Measurements from ENCODE around the gene SYNGR2. TPM values are rescaled to one million over a fixed set of nuclear protein-coding genes. Genes with fewer than 3 reads are reported as not detected.

Gene SYNGR2
- polyA plus RNA-seq, 3 donors: 270 to 402 (median 350) TPM

DNA sequence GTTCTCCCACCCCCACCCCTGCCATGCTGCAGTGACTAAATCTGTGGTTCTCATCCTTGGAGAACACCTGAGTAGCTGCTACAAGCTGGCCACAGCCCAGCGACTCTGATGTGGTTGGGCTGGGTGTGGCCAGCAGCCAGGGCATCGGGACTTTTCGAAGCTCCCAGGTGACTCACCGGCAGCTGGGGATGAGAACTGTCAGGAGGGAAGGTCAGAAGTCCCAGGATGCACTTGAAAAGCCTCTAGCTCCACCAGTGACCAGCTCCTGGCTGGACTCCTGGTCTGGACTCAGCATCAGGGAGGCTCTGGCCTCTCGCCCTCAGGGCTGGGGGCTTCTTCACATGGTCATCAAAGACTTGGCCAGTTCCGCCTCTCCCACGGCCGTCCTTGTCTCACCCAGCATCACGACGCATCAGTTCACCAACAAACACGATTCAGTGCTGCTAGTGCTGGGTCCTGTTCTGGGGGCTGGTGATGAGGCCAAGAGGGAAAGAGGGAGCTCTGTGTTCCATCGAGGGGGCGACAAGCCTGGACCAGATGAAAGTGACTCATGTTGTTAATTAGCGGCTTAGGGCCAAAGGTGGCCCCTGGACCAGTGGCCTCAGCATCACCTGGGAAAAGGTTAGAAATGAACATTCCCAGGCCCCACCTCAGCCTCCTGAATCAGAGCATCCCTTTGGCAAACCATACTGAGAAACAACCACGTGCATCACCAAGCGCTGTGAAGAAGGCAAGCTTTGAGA lies 26.1 kb upstream of the SYNGR2 start:
- no peak overlapping the region for H3K4me3 ChIP-seq (replicated peaks in 1 of 3; ENCODE audit: low read depth in 2 of 3, low read length in 3 of 3)
- no peak overlapping the region for H2AFZ ChIP-seq (ENCODE audit: insufficient read depth, low read depth, low read length, poor library complexity, severe bottlenecking)
- DNase-seq: peak in 1 of 3 donors; percentile 53
- H3K79me2 ChIP-seq (ENCODE audit: insufficient read depth, low read length): peaks cover 10% of the 10 kb centered on the region
- peaks cover 12 to 31% of the 10 kb centered on the region in 2 donors for H3K36me3 Mint-ChIP-seq
- H3K27ac ChIP-seq (ENCODE audit: low read depth in 1 of 2, low read length in 2 of 2): no peak overlapping the region
- TF ChIP-seq, protein P1, sequence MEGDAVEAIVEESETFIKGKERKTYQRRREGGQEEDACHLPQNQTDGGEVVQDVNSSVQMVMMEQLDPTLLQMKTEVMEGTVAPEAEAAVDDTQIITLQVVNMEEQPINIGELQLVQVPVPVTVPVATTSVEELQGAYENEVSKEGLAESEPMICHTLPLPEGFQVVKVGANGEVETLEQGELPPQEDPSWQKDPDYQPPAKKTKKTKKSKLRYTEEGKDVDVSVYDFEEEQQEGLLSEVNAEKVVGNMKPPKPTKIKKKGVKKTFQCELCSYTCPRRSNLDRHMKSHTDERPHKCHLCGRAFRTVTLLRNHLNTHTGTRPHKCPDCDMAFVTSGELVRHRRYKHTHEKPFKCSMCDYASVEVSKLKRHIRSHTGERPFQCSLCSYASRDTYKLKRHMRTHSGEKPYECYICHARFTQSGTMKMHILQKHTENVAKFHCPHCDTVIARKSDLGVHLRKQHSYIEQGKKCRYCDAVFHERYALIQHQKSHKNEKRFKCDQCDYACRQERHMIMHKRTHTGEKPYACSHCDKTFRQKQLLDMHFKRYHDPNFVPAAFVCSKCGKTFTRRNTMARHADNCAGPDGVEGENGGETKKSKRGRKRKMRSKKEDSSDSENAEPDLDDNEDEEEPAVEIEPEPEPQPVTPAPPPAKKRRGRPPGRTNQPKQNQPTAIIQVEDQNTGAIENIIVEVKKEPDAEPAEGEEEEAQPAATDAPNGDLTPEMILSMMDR (IDR thresholded peaks at IDR 0.05): no peak
- peaks cover 83 to 97% of the 10 kb centered on the region in 2 donors for H3K4me1 ChIP-seq (ENCODE audit: control insufficient read depth in 1 of 2, insufficient read depth in 2 of 2, low read length in 2 of 2)
- H3K27me3 ChIP-seq (ENCODE audit: control insufficient read depth in 2 of 2, insufficient read depth in 2 of 2, low read length in 2 of 2): no peaks in the 10 kb centered on the region
- H3K4me2 ChIP-seq (replicated peaks; ENCODE audit: extremely low read depth, low read length, poor library complexity, severe bottlenecking): no peak overlapping the region
- H3K9me3 ChIP-seq (replicated peaks in 1 of 2; ENCODE audit: control insufficient read depth in 1 of 2, insufficient read depth in 1 of 2, low read length in 2 of 2): no peaks in the 10 kb centered on the region
- H3K27me3 Mint-ChIP-seq (ENCODE audit: low read depth in 3 of 3): peaks cover 0 to 4% (median 0%) of the 10 kb centered on the region in 3 donors
- no peak overlapping the region for H3K9ac ChIP-seq (ENCODE audit: insufficient read depth, low read length, poor library complexity, severe bottlenecking)
- H3K4me3 Mint-ChIP-seq: no peak overlapping the region
- no peaks in the 10 kb centered on the region for H3K9me3 Mint-ChIP-seq
- peak overlapping the region in 2 of 7 donors; percentile 9 to 62 for H3K27ac Mint-ChIP-seq
- H4K20me1 ChIP-seq (ENCODE audit: insufficient read depth, low read length): peaks cover 37% of the 10 kb centered on the region
- 93% methylated on average over 12 of the region's 16 CpGs for WGBS (ENCODE audit: insufficient coverage)
- H3K36me3 ChIP-seq (replicated peaks in 1 of 2; ENCODE audit: control insufficient read depth in 1 of 2, insufficient read depth in 2 of 2, low read length in 2 of 2): peaks cover 15 to 16% of the 10 kb centered on the region in 2 donors
- peaks cover 72% of the 10 kb centered on the region for H3K4me1 Mint-ChIP-seq
- intact Hi-C loops (cut with micrococcal nuclease): loop anchor here in 1 of 2 donors (5.0 kb wide), 1 partner anchor 45 kb away; the partner anchor contains the start of genes AFMID and TK1

DNA sequence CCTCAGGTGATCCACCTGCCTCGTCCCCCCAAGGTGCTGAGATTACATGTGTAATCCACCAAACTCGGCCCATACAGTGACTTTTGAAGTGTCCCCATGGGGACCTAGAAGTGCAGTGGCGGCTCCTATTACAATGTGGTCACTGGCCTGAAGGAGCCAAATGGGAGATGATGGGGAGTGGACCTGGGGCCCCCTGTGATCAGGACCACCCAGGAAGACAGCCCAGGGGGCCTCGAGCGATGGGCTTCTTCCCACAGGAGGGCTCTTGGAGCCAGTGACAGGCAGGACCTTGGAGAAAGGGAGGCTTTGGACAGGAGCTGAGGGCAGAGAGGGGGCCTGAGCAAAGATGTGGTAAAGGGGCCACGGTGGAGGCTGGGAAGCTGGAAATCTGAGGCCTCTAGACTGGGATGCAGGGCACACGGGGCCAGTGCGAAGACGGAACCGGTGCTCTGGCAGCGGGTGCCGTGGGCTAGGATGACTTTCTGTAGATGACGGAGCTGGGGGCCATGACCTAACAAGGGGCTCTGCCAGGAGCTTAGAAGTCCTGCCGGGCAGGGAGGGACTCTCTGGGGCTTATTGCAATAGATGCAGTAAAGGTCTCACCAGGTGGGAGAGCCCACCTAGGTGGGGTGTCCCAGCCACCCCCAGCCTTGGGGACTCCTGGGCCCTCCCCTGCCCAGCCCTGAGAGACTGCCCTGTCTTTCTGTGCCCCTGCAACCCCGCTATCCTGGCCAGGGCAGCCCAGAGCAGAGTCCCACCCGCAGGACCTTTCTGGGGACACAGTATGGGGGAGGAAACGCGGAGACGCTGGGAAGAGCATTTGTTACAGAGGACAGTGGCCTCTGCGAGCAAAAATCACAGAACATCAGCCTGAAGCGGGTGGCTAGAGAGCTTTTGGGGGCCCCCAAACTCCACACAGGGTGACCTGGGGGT lies 24.9 kb upstream of the SYNGR2 start:
- Histone ChIP-seq H3K9ac (ENCODE audit: insufficient read depth, low read length, poor library complexity, severe bottlenecking) (no peak overlapping the region), H3K4me2 (replicated peaks; ENCODE audit: extremely low read depth, low read length, poor library complexity, severe bottlenecking) (peak overlapping the region; percentile 70), H3K79me2 (ENCODE audit: insufficient read depth, low read length) (peaks cover 10% of the 10 kb centered on the region), H4K20me1 (ENCODE audit: insufficient read depth, low read length) (peaks cover 25% of the 10 kb centered on the region), H2AFZ (ENCODE audit: insufficient read depth, low read depth, low read length, poor library complexity, severe bottlenecking) (no peak overlapping the region), H3K9me3 (replicated peaks in 1 of 2; ENCODE audit: control insufficient read depth in 1 of 2, insufficient read depth in 1 of 2, low read length in 2 of 2) (no peaks in the 10 kb centered on the region), H3K36me3 (replicated peaks in 1 of 2; ENCODE audit: control insufficient read depth in 1 of 2, insufficient read depth in 2 of 2, low read length in 2 of 2) (peaks cover 15 to 16% of the 10 kb centered on the region in 2 donors), H3K4me3 (replicated peaks in 1 of 3; ENCODE audit: low read depth in 2 of 3, low read length in 3 of 3) (peak overlapping the region in 1 of 3 experiments; percentile 57), H3K27me3 (ENCODE audit: control insufficient read depth in 2 of 2, insufficient read depth in 2 of 2, low read length in 2 of 2) (no peaks in the 10 kb centered on the region), H3K4me1 (ENCODE audit: control insufficient read depth in 1 of 2, insufficient read depth in 2 of 2, low read length in 2 of 2) (peaks cover 81 to 93% of the 10 kb centered on the region in 2 donors), H3K27ac (ENCODE audit: low read depth in 1 of 2, low read length in 2 of 2) (peak overlapping the region; percentile 60 to 67)
- intact Hi-C loops (cut with micrococcal nuclease): loop anchor here in 1 of 2 donors (5.0 kb wide), 1 partner anchor 44 kb away; the partner anchor contains the start of genes AFMID and TK1
- Mint-ChIP-seq H3K9me3 (no peaks in the 10 kb centered on the region), H3K4me3 (peak overlapping the region in 1 of 2 donors; percentile 72), H3K27ac (peak overlapping the region; percentile 78 to 93 (median 88)), H3K36me3 (peaks cover 11 to 28% of the 10 kb centered on the region in 2 donors), H3K27me3 (ENCODE audit: low read depth in 3 of 3) (peaks cover 0 to 1% (median 0%) of the 10 kb centered on the region in 3 donors), H3K4me1 (peaks cover 70% of the 10 kb centered on the region)
- 90% methylated on average over 20 of the region's 21 CpGs for WGBS (ENCODE audit: insufficient coverage)
- TF ChIP-seq, protein P1 (IDR thresholded peaks at IDR 0.05): no peak
- DNase-seq: no peak

All from CD14-positive monocyte (primary cell).